Caco-2 (cell line): ENCODE results near the gene EVA1A. TPM values are rescaled to one million over a fixed set of nuclear protein-coding genes. Genes with fewer than 3 reads are reported as not detected.

Experiments
- BruUV-seq: library from RNA; stranded (reverse); fragments of 400-500 nt; replicated peaks from 2 replicates; lab custom pipeline; 2021; lab: Mats Ljungman, UMichigan
- CTCF ChIA-PET: fragments of 300-600 bp; sonication (Branson Sonifier 250); formaldehyde crosslinking; loops from one replicate; lab custom pipeline; 2022; ENCODE audit warnings: antibody characterized with exemption; lab: Charles Lee
- POLR2A ChIA-PET: fragments of 300-600 bp; sonication (Branson Sonifier 250); formaldehyde crosslinking; loops from one replicate; lab custom pipeline; 2022; ENCODE audit warnings: antibody characterized with exemption; lab: Charles Lee
- DNase-seq, 2 experiments: peaks; one replicate each; pipeline versions ENCODE4 v3.0.0 to v3.0.0-alpha.2; 2020 to 2022
- H3K27me3 ChIP-seq: replicated peaks from 2 replicates; pipeline ENCODE4 v1.6.0; 2011; ENCODE audit warnings: low read length; ENCODE audit not compliant: control insufficient read depth, insufficient read depth
- H3K36me3 ChIP-seq: 2 replicates; pipeline ENCODE4 v1.5.1; 2011; ENCODE audit warnings: low read length; ENCODE audit not compliant: control insufficient read depth, insufficient read depth
- H3K4me1 ChIP-seq: fragments of 250-450 bp; sonication (Bioruptor Pico); 2 replicates; pipeline ENCODE4 v1.5.1; 2020; ENCODE audit warnings: mild to moderate bottlenecking
- H3K4me3 ChIP-seq: 2 replicates; pipeline ENCODE4 v1.5.1; 2011; ENCODE audit warnings: low read depth, mild to moderate bottlenecking, control low read depth, low read length
- H3K9me3 ChIP-seq: fragments of 250-450 bp; sonication (Bioruptor Pico); 2 replicates; pipeline ENCODE4 v1.5.1; 2020; ENCODE audit warnings: mild to moderate bottlenecking, moderate library complexity
- H3K27ac Mint-ChIP-seq: one replicate; pipeline ENCODE4 v1.8.0; 2022; ENCODE audit warnings: mixed read lengths; ENCODE audit not compliant: unreplicated experiment
- H3K27me3 Mint-ChIP-seq: one replicate; pipeline ENCODE4 v1.8.0; 2022; ENCODE audit warnings: mixed read lengths; ENCODE audit not compliant: insufficient read depth, unreplicated experiment
- H3K36me3 Mint-ChIP-seq: one replicate; pipeline ENCODE4 v1.8.0; 2022; ENCODE audit warnings: mild to moderate bottlenecking, mixed read lengths; ENCODE audit not compliant: insufficient read depth, unreplicated experiment
- H3K4me1 Mint-ChIP-seq: one replicate; pipeline ENCODE4 v1.8.0; 2022; ENCODE audit warnings: low read depth, mixed read lengths; ENCODE audit not compliant: unreplicated experiment
- H3K4me3 Mint-ChIP-seq: one replicate; pipeline ENCODE4 v1.8.0; 2022; ENCODE audit warnings: mild to moderate bottlenecking, moderate library complexity, mixed read lengths; ENCODE audit not compliant: unreplicated experiment
- H3K9me3 Mint-ChIP-seq: one replicate; pipeline ENCODE4 v1.8.0; 2022; ENCODE audit warnings: mixed read lengths; ENCODE audit not compliant: unreplicated experiment
- CTCF ChIP-seq, 2 experiments: fragments of 200-600 bp in 1 of 2; IDR thresholded peaks; 1 replicate in 1 of 2; 2 replicates in 1 of 2; pipeline versions ENCODE4 v1.5.1 to v1.8.0; 2011 to 2022; ENCODE audit warnings: antibody characterized with exemption in 1 of 2, control low read depth in 1 of 2, inconsistent platforms in 1 of 2, low read depth in 1 of 2, low read length in 1 of 2, mild to moderate bottlenecking in 1 of 2, moderate library complexity in 1 of 2; ENCODE audit not compliant: insufficient read depth in 1 of 2, severe bottlenecking in 1 of 2, unreplicated experiment in 1 of 2
- intact Hi-C: fragments of 100-400 bp; cut with micrococcal nuclease; formaldehyde crosslinking; loops from one replicate; pipeline ENCODE4 v1.10.0; 2022; ENCODE audit not compliant: unreplicated experiment
- total RNA-seq: library from RNA; stranded (reverse); gene quantifications from 2 replicates; pipeline ENCODE4 v1.2.3, GENCODE V29; 2022

The EVA1A gene
- total RNA-seq, 1 experiment from 2014 or later, result 0.25 TPM

- H3K9me3 ChIP-seq, result peaks cover 6% of the 10 kb centered on the region; the same call in 1 of the 2 replicates
- intact Hi-C loops, result no loop called here
- no peak for DNase-seq
- Mint-ChIP-seq H3K4me3 (no peak overlapping the region), H3K4me1 (peaks cover 6% of the 10 kb centered on the region), H3K27me3 (peaks cover 3% of the 10 kb centered on the region), H3K36me3 (no peaks in the 10 kb centered on the region), H3K27ac (no peak overlapping the region), H3K9me3 (peaks cover 22% of the 10 kb centered on the region)
- no peaks in the 10 kb centered on the region for H3K27me3 ChIP-seq
- POLR2A ChIA-PET, result no interaction called here
- peaks cover 13% of the 10 kb centered on the region; the same call in 1 of the 2 replicates for H3K4me1 ChIP-seq
- CTCF ChIA-PET, result no interaction called here
- BruUV-seq, result no TSS peak
- H3K4me3 ChIP-seq, result no peak overlapping the region
- no peaks in the 10 kb centered on the region for H3K36me3 ChIP-seq
- TF ChIP-seq CTCF (IDR thresholded peaks at IDR 0.05; ENCODE audit: insufficient read depth in 1 of 2, low read depth in 1 of 2, low read length in 1 of 2, severe bottlenecking in 1 of 2, unreplicated experiment in 1 of 2), result no peak
Observed at GRCh38 chr2:75517547-75518230, 43.0 kb downstream of the EVA1A start.

GRCh38 chr2:75516378-75517360 lies 44.1 kb downstream of the EVA1A start:
- intact Hi-C loops, result no loop called here
- no peak overlapping the region for H3K4me3 Mint-ChIP-seq
- Histone ChIP-seq H3K9me3 (peaks cover 6% of the 10 kb centered on the region; the same call in 1 of the 2 replicates), H3K4me1 (peaks cover 7% of the 10 kb centered on the region; the same call in 1 of the 2 replicates), H3K36me3 (no peaks in the 10 kb centered on the region), H3K4me3 (no peak overlapping the region), H3K27me3 (no peaks in the 10 kb centered on the region)
- BruUV-seq, result no TSS peak
- H3K27ac Mint-ChIP-seq, result no peak overlapping the region
- TF ChIP-seq CTCF (IDR thresholded peaks at IDR 0.05; ENCODE audit: insufficient read depth in 1 of 2, low read depth in 1 of 2, low read length in 1 of 2, severe bottlenecking in 1 of 2, unreplicated experiment in 1 of 2), result no peak
- H3K9me3 Mint-ChIP-seq, result peaks cover 32% of the 10 kb centered on the region
- peaks cover 5% of the 10 kb centered on the region for H3K27me3 Mint-ChIP-seq
- CTCF ChIA-PET, result no interaction called here
- DNase-seq, result no peak
- POLR2A ChIA-PET, result no interaction called here
- H3K36me3 Mint-ChIP-seq, result no peaks in the 10 kb centered on the region
- peaks cover 6% of the 10 kb centered on the region for H3K4me1 Mint-ChIP-seq

- Histone ChIP-seq H3K4me1 (no peaks in the 10 kb centered on the region), H3K27me3 (no peaks in the 10 kb centered on the region), H3K9me3 (peaks cover 6% of the 10 kb centered on the region; the same call in 1 of the 2 replicates), H3K36me3 (no peaks in the 10 kb centered on the region), H3K4me3 (no peak overlapping the region)
- H3K9me3 Mint-ChIP-seq, result peaks cover 40% of the 10 kb centered on the region
- BruUV-seq, result no TSS peak
- CTCF ChIA-PET, result no interaction called here
- no peak for TF ChIP-seq CTCF (IDR thresholded peaks at IDR 0.05; ENCODE audit: insufficient read depth in 1 of 2, low read depth in 1 of 2, low read length in 1 of 2, severe bottlenecking in 1 of 2, unreplicated experiment in 1 of 2)
- no peaks in the 10 kb centered on the region for H3K36me3 Mint-ChIP-seq
- no peaks in the 10 kb centered on the region for H3K4me1 Mint-ChIP-seq
- no peak overlapping the region for H3K27ac Mint-ChIP-seq
- no peak overlapping the region for H3K4me3 Mint-ChIP-seq
- intact Hi-C loops, result no loop called here
- peaks cover 6% of the 10 kb centered on the region for H3K27me3 Mint-ChIP-seq
- POLR2A ChIA-PET, result no interaction called here
- DNase-seq, result no peak
Observed at GRCh38 chr2:75515584-75516368, 45.0 kb downstream of the EVA1A start.
